Measurements from ENCODE around the gene UBE2H.

DNA sequence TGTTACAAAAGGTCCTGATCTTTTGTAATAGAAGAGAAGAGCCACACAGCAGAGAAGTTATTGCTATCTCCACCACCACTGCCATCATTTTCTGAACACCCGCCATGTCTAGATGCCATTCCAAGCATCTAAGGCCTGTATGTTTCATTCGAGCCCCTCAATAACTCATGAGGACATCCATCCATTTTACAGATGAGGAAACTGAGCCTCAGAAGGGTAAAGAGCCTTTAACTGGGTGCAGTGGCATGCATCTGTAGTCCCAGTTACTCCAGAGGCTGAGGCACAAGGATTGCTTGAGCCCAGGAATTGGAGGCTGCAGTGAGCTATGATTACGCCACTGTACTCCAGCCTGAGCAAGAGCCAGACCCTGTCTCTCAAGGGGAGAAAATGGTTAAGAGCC, 39.3 kb downstream of the UBE2H start:
- no peak for TF ChIP-seq SIN3A (IDR thresholded peaks at IDR 0.05; ENCODE audit: borderline replicate concordance, insufficient read depth, low read depth, low read length)
- TF ChIP-seq, protein P1, sequence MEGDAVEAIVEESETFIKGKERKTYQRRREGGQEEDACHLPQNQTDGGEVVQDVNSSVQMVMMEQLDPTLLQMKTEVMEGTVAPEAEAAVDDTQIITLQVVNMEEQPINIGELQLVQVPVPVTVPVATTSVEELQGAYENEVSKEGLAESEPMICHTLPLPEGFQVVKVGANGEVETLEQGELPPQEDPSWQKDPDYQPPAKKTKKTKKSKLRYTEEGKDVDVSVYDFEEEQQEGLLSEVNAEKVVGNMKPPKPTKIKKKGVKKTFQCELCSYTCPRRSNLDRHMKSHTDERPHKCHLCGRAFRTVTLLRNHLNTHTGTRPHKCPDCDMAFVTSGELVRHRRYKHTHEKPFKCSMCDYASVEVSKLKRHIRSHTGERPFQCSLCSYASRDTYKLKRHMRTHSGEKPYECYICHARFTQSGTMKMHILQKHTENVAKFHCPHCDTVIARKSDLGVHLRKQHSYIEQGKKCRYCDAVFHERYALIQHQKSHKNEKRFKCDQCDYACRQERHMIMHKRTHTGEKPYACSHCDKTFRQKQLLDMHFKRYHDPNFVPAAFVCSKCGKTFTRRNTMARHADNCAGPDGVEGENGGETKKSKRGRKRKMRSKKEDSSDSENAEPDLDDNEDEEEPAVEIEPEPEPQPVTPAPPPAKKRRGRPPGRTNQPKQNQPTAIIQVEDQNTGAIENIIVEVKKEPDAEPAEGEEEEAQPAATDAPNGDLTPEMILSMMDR (IDR thresholded peaks at IDR 0.05): no peak

Data from Panc1 (cell line).